GM20431 (cell line): ENCODE data around the gene CLIP1.

ENCODE experiments used
- in situ Hi-C: fragments of 300-500 bp; cut with MseI, MboI; formaldehyde crosslinking; loops from one replicate; pipeline ENCODE4 v1.15.0; 2020; ENCODE audit warnings: low sequenced_read_pairs; ENCODE audit not compliant: unreplicated experiment

The CLIP1 gene

GRCh38 chr12:122326586-122326985 lies 95.9 kb downstream of the CLIP1 start:
- in situ Hi-C loops = no loop called here

GRCh38 chr12:122323311-122324019 lies 99.0 kb downstream of the CLIP1 start:
- in situ Hi-C loops = no loop called here

GRCh38 chr12:122322501-122322900 lies 100.0 kb downstream of the CLIP1 start:
- in situ Hi-C loops = no loop called here

- in situ Hi-C loops = no loop called here
Measured at GRCh38 chr12:122318607-122319605, 103.6 kb downstream of the CLIP1 start.

GRCh38 chr12:122312926-122313325 lies 109.5 kb downstream of the CLIP1 start:
- in situ Hi-C loops = no loop called here

- in situ Hi-C loops = no loop called here
Measured at GRCh38 chr12:122311696-122312095, 110.8 kb downstream of the CLIP1 start.

GRCh38 chr12:122310626-122311333 lies 111.7 kb downstream of the CLIP1 start:
- in situ Hi-C loops = no loop called here

- in situ Hi-C loops = no loop called here
Measured at GRCh38 chr12:122309564-122310121, 112.8 kb downstream of the CLIP1 start.

GRCh38 chr12:122308811-122309210 lies 113.7 kb downstream of the CLIP1 start:
- in situ Hi-C loops = no loop called here

- in situ Hi-C loops = no loop called here
Measured at GRCh38 chr12:122306407-122306806, 116.1 kb downstream of the CLIP1 start.

- in situ Hi-C loops = no loop called here
Measured at GRCh38 chr12:122304924-122305323, 117.5 kb downstream of the CLIP1 start.

- in situ Hi-C loops = no loop called here
Measured at GRCh38 chr12:122303068-122303467, 119.4 kb downstream of the CLIP1 start.

GRCh38 chr12:122298071-122298748 lies 124.3 kb downstream of the CLIP1 start:
- in situ Hi-C loops = no loop called here

GRCh38 chr12:122297494-122297893 lies 125.0 kb downstream of the CLIP1 start:
- in situ Hi-C loops = no loop called here

GRCh38 chr12:122295877-122296276 lies 126.6 kb downstream of the CLIP1 start:
- in situ Hi-C loops = no loop called here

- in situ Hi-C loops = no loop called here
Measured at GRCh38 chr12:122293081-122293480, 129.4 kb downstream of the CLIP1 start.

GRCh38 chr12:122291431-122291830 lies 131.0 kb downstream of the CLIP1 start:
- in situ Hi-C loops = no loop called here

- in situ Hi-C loops = no loop called here
Measured at GRCh38 chr12:122283680-122284079, 138.8 kb downstream of the CLIP1 start.

- in situ Hi-C loops = no loop called here
Measured at GRCh38 chr12:122282061-122282460, 140.4 kb downstream of the CLIP1 start.

GRCh38 chr12:122276242-122276641 lies 146.2 kb downstream of the CLIP1 start:
- in situ Hi-C loops = no loop called here
